Mucosa of rectum (tissue), 2 donors: ENCODE data around the gene MAP1LC3B2.
A peak's percentile ranks its signal among the peaks of the same experiment; 100 is the strongest.

ENCODE experiments used
- H3K27ac ChIP-seq, 2 donors: one replicate each; pipeline ENCODE4 v1.7.0; 2013; ENCODE audit warnings: inconsistent platforms in 2 of 2, low read depth in 2 of 2, low read length in 2 of 2
- H3K27me3 ChIP-seq, 2 donors: one replicate each; pipeline ENCODE4 v1.7.0; 2013; ENCODE audit warnings: low read length in 2 of 2; ENCODE audit not compliant: control insufficient read depth in 2 of 2, insufficient read depth in 2 of 2
- H3K36me3 ChIP-seq, 2 donors: one replicate each; pipeline ENCODE4 v1.7.0; 2013; ENCODE audit warnings: low read length in 2 of 2; ENCODE audit not compliant: control insufficient read depth in 2 of 2, insufficient read depth in 2 of 2
- H3K4me1 ChIP-seq, 2 donors: one replicate each; pipeline ENCODE4 v1.7.0; 2013; ENCODE audit warnings: low read length in 2 of 2, mild to moderate bottlenecking in 1 of 2; ENCODE audit not compliant: control insufficient read depth in 2 of 2, insufficient read depth in 2 of 2
- H3K4me3 ChIP-seq, 2 donors: one replicate each; pipeline ENCODE4 v1.7.0; 2013; ENCODE audit warnings: low read length in 2 of 2
- H3K9ac ChIP-seq, 2 donors: one replicate each; pipeline ENCODE4 v1.7.0; 2013; ENCODE audit warnings: low read length in 2 of 2, low read depth in 1 of 2, mild to moderate bottlenecking in 1 of 2
- H3K9me3 ChIP-seq, 2 donors: one replicate each; pipeline ENCODE4 v1.7.0; 2013; ENCODE audit warnings: low read length in 2 of 2; ENCODE audit not compliant: control insufficient read depth in 2 of 2
- donor health status: healthy.
- donor health status: Normal muscosa, but diverticular disease.

The MAP1LC3B2 gene

GRCh38 chr12:116592731-116593130 is 33.5 kb downstream of the MAP1LC3B2 start:
- Histone ChIP-seq H3K36me3 (no peaks in the 10 kb centered on the region), H3K9ac (peak overlapping the region in 1 of 2 donors; percentile 19), H3K4me1 (peaks cover 12 to 17% of the 10 kb centered on the region in 2 donors), H3K4me3 (no peak overlapping the region), H3K27ac (peak overlapping the region; percentile 48 to 52), H3K27me3 (no peaks in the 10 kb centered on the region), H3K9me3 (no peaks in the 10 kb centered on the region)

GRCh38 chr12:116594325-116595038 is 35.3 kb downstream of the MAP1LC3B2 start:
- Histone ChIP-seq H3K27me3 (no peaks in the 10 kb centered on the region), H3K4me3 (no peak overlapping the region), H3K27ac (no peak overlapping the region)

GRCh38 chr12:116595186-116595585 is 36.0 kb downstream of the MAP1LC3B2 start:
- Histone ChIP-seq H3K27me3 (no peaks in the 10 kb centered on the region), H3K9me3 (no peaks in the 10 kb centered on the region), H3K9ac (no peak overlapping the region), H3K27ac (no peak overlapping the region), H3K36me3 (no peaks in the 10 kb centered on the region), H3K4me3 (no peak overlapping the region), H3K4me1 (peaks cover 19 to 27% of the 10 kb centered on the region in 2 donors)

More at GRCh38 chr12:116594325-116595038, 35.3 kb downstream of the MAP1LC3B2 start:
- H3K4me1 ChIP-seq: peaks cover 16 to 23% of the 10 kb centered on the region in 2 donors
- H3K36me3 ChIP-seq: no peaks in the 10 kb centered on the region
- H3K9me3 ChIP-seq: no peaks in the 10 kb centered on the region
- no peak overlapping the region for H3K9ac ChIP-seq

GRCh38 chr12:116595672-116596071 is 36.5 kb downstream of the MAP1LC3B2 start:
- Histone ChIP-seq H3K36me3 (no peaks in the 10 kb centered on the region), H3K9me3 (no peaks in the 10 kb centered on the region), H3K4me3 (no peak overlapping the region), H3K4me1 (peaks cover 19 to 27% of the 10 kb centered on the region in 2 donors), H3K9ac (no peak overlapping the region), H3K27me3 (no peaks in the 10 kb centered on the region), H3K27ac (no peak overlapping the region)

GRCh38 chr12:116597886-116598285 is 38.7 kb downstream of the MAP1LC3B2 start:
- Histone ChIP-seq H3K27ac (no peak overlapping the region), H3K9ac (no peak overlapping the region), H3K4me1 (peaks cover 8 to 16% of the 10 kb centered on the region in 2 donors)

GRCh38 chr12:116598311-116599284 is 39.4 kb downstream of the MAP1LC3B2 start:
- H3K27me3 ChIP-seq: no peaks in the 10 kb centered on the region
- H3K4me3 ChIP-seq: peak overlapping the region; percentile 42 to 57
- H3K4me1 ChIP-seq: peaks cover 7 to 16% of the 10 kb centered on the region in 2 donors
- peak overlapping the region; percentile 26 to 52 for H3K27ac ChIP-seq
- peak overlapping the region in 1 of 2 donors; percentile 48 for H3K9ac ChIP-seq
- H3K9me3 ChIP-seq: no peaks in the 10 kb centered on the region
- H3K36me3 ChIP-seq: no peaks in the 10 kb centered on the region

More at GRCh38 chr12:116597886-116598285, 38.7 kb downstream of the MAP1LC3B2 start:
- H3K4me3 ChIP-seq: no peak overlapping the region
- H3K36me3 ChIP-seq: no peaks in the 10 kb centered on the region
- no peaks in the 10 kb centered on the region for H3K9me3 ChIP-seq
- H3K27me3 ChIP-seq: no peaks in the 10 kb centered on the region

- Histone ChIP-seq H3K4me3 (peak overlapping the region; percentile 42 to 57), H3K36me3 (no peaks in the 10 kb centered on the region), H3K9ac (peak overlapping the region; percentile 48 to 52), H3K27me3 (no peaks in the 10 kb centered on the region), H3K9me3 (no peaks in the 10 kb centered on the region), H3K27ac (peak overlapping the region; percentile 26 to 52), H3K4me1 (peaks cover 7 to 14% of the 10 kb centered on the region in 2 donors)
These were observed 40.3 kb downstream of the MAP1LC3B2 start for GRCh38 chr12:116599285-116600136.

- Histone ChIP-seq H3K27me3 (no peaks in the 10 kb centered on the region), H3K4me1 (peaks cover 7 to 10% of the 10 kb centered on the region in 2 donors), H3K4me3 (no peak overlapping the region), H3K9ac (no peak overlapping the region), H3K9me3 (no peaks in the 10 kb centered on the region), H3K27ac (no peak overlapping the region), H3K36me3 (no peaks in the 10 kb centered on the region)
These were observed 42.1 kb downstream of the MAP1LC3B2 start for GRCh38 chr12:116600959-116601918.
